H9 (cell line): ENCODE data around the gene MYMK. TPM values are rescaled to one million over a fixed set of nuclear protein-coding genes. Genes with fewer than 3 reads are reported as not detected.

Source experiments
- DNase-seq: peaks from one replicate; pipeline ENCODE4 v3.0.0-alpha.2; 2017
- H2AFZ ChIP-seq: one replicate; pipeline ENCODE4 v1.6.1; 2013; ENCODE audit warnings: mild to moderate bottlenecking, low read length, control low read depth, moderate library complexity
- H2AK5ac ChIP-seq: 2 replicates; pipeline ENCODE4 v1.6.1; 2013; ENCODE audit warnings: low read length, control low read depth, mixed read lengths; ENCODE audit not compliant: insufficient read length
- H2BK120ac ChIP-seq: one replicate; pipeline ENCODE4 v1.6.1; 2013; ENCODE audit warnings: low read depth, mild to moderate bottlenecking, low read length, control low read depth, inconsistent platforms; ENCODE audit not compliant: poor library complexity, severe bottlenecking
- H2BK12ac ChIP-seq: 2 replicates; pipeline ENCODE4 v1.6.1; 2013; ENCODE audit warnings: low read length, control low read depth, mixed read lengths, low read depth; ENCODE audit not compliant: insufficient read length
- H2BK15ac ChIP-seq: 2 replicates; pipeline ENCODE4 v1.6.1; 2013; ENCODE audit warnings: low read depth, low read length, control low read depth
- H2BK20ac ChIP-seq: one replicate; pipeline ENCODE4 v1.6.1; 2013; ENCODE audit warnings: low read depth, mild to moderate bottlenecking, low read length, control low read depth, inconsistent platforms; ENCODE audit not compliant: poor library complexity, severe bottlenecking
- H2BK5ac ChIP-seq: 2 replicates; pipeline ENCODE4 v1.6.1; 2013; ENCODE audit warnings: low read length, control low read depth, mixed read lengths; ENCODE audit not compliant: insufficient read length
- H3K14ac ChIP-seq: 2 replicates; pipeline ENCODE4 v1.6.1; 2013; ENCODE audit warnings: low read length, control low read depth; ENCODE audit not compliant: insufficient read depth
- H3K18ac ChIP-seq: 2 replicates; pipeline ENCODE4 v1.6.1; 2013; ENCODE audit warnings: low read depth, mild to moderate bottlenecking, mixed read lengths, low read length, control low read depth; ENCODE audit not compliant: insufficient read length
- H3K23ac ChIP-seq: 2 replicates; pipeline ENCODE4 v1.6.1; 2013; ENCODE audit warnings: low read length, control low read depth, mixed read lengths, low read depth; ENCODE audit not compliant: insufficient read length
- H3K23me2 ChIP-seq: 2 replicates; pipeline ENCODE4 v1.6.1; 2013; ENCODE audit warnings: low read depth, mild to moderate bottlenecking, mixed read lengths, low read length, control low read depth; ENCODE audit not compliant: insufficient read length, poor library complexity, severe bottlenecking
- H3K27ac ChIP-seq: 2 replicates; pipeline ENCODE4 v1.5.1; 2013; ENCODE audit warnings: low read length, control low read depth, mixed read lengths, low read depth; ENCODE audit not compliant: insufficient read length
- H3K27me3 ChIP-seq: 2 replicates; pipeline ENCODE4 v1.6.1; 2013; ENCODE audit warnings: low read length, control low read depth, inconsistent platforms; ENCODE audit not compliant: insufficient read depth
- H3K4ac ChIP-seq: 2 replicates; pipeline ENCODE4 v1.6.1; 2013; ENCODE audit warnings: low read depth, mild to moderate bottlenecking, control low read depth, inconsistent platforms, low read length, moderate library complexity
- H3K4me1 ChIP-seq: 2 replicates; pipeline ENCODE4 v1.6.1; 2013; ENCODE audit warnings: low read length, control low read depth, inconsistent platforms; ENCODE audit not compliant: insufficient read depth
- H3K4me2 ChIP-seq: 2 replicates; pipeline ENCODE4 v1.6.1; 2013; ENCODE audit warnings: low read length, control low read depth, mixed read lengths; ENCODE audit not compliant: insufficient read length, insufficient read depth
- H3K56ac ChIP-seq: 2 replicates; pipeline ENCODE4 v1.6.1; 2013; ENCODE audit warnings: low read depth, mild to moderate bottlenecking, mixed read lengths, low read length, control low read depth; ENCODE audit not compliant: insufficient read length
- H3K79me1 ChIP-seq: 2 replicates; pipeline ENCODE4 v1.6.1; 2013; ENCODE audit warnings: low read depth, mild to moderate bottlenecking, moderate library complexity, low read length, control low read depth, inconsistent platforms; ENCODE audit not compliant: insufficient read depth, poor library complexity, severe bottlenecking
- H3K79me2 ChIP-seq: 2 replicates; pipeline ENCODE4 v1.6.1; 2013; ENCODE audit warnings: low read length, control low read depth, inconsistent platforms; ENCODE audit not compliant: insufficient read depth
- H3K9ac ChIP-seq: 2 replicates; pipeline ENCODE4 v1.6.1; 2013; ENCODE audit warnings: low read length, control low read depth, mixed read lengths; ENCODE audit not compliant: insufficient read length; ENCODE audit errors: extremely low read depth
- H3K9me3 ChIP-seq: one replicate; pipeline ENCODE4 v1.6.1; 2013; ENCODE audit warnings: low read depth, low read length, inconsistent platforms; ENCODE audit not compliant: control insufficient read depth
- H3T11ph ChIP-seq: one replicate; pipeline ENCODE4 v1.6.1; 2013; ENCODE audit warnings: mild to moderate bottlenecking, low read length, control low read depth, inconsistent platforms
- H4K20me1 ChIP-seq: one replicate; pipeline ENCODE4 v1.6.1; 2013; ENCODE audit not compliant: control insufficient read depth, insufficient read length, insufficient read depth
- H4K5ac ChIP-seq: 2 replicates; pipeline ENCODE4 v1.6.1; 2013; ENCODE audit warnings: low read depth, mild to moderate bottlenecking, mixed read lengths, low read length, control low read depth; ENCODE audit not compliant: insufficient read length
- H4K8ac ChIP-seq: replicated peaks from 2 replicates; pipeline ENCODE4 v1.6.1; 2013; ENCODE audit warnings: low read length, control low read depth, mixed read lengths, low read depth; ENCODE audit not compliant: insufficient read length
- H4K91ac ChIP-seq: 2 replicates; pipeline ENCODE4 v1.6.1; 2013; ENCODE audit warnings: low read depth, mild to moderate bottlenecking, moderate library complexity, mixed read lengths, low read length, control low read depth; ENCODE audit not compliant: insufficient read length
- H3K27ac Mint-ChIP-seq, 3 experiments: 2 replicates in 2 of 3; 3 replicates in 1 of 3; pipeline ENCODE4 v1.8.0; 2020 to 2021; ENCODE audit warnings: mixed read lengths in 3 of 3, mild to moderate bottlenecking in 1 of 3, moderate library complexity in 1 of 3
- H3K27me3 Mint-ChIP-seq: 2 replicates; pipeline ENCODE4 v1.8.0; 2021; ENCODE audit warnings: low read depth, mild to moderate bottlenecking, moderate library complexity, mixed read lengths
- H3K36me3 Mint-ChIP-seq, 3 experiments: 2 replicates in 2 of 3; 3 replicates in 1 of 3; pipeline ENCODE4 v1.8.0; 2020 to 2021; ENCODE audit warnings: low read depth in 3 of 3, mixed read lengths in 3 of 3; ENCODE audit not compliant: insufficient read depth in 1 of 3
- H3K4me1 Mint-ChIP-seq, 2 experiments: 2 replicates each; pipeline ENCODE4 v1.8.0; 2020; ENCODE audit warnings: mixed read lengths in 2 of 2
- H3K4me3 Mint-ChIP-seq, 2 experiments: 2 replicates in 1 of 2; 3 replicates in 1 of 2; pipeline ENCODE4 v1.8.0; 2020 to 2021; ENCODE audit warnings: mild to moderate bottlenecking in 2 of 2, mixed read lengths in 2 of 2, moderate library complexity in 1 of 2
- H3K9me3 Mint-ChIP-seq, 2 experiments: 2 replicates in 1 of 2; 3 replicates in 1 of 2; pipeline ENCODE4 v1.8.0; 2020; ENCODE audit warnings: mild to moderate bottlenecking in 2 of 2, mixed read lengths in 2 of 2, moderate library complexity in 1 of 2
- CTCF ChIP-seq: fragments of 200-600 bp; sonication (generic); conservative IDR thresholded peaks from 3 replicates; pipeline ENCODE4 v1.8.0; 2021; ENCODE audit warnings: antibody characterized with exemption, mild to moderate bottlenecking
- WGBS: extraction: QIAGEN DNeasy Blood & Tissue Kit; methylation state at CpG from one replicate; pipeline ENCODE4 v1.1.7; 2013; ENCODE audit warnings: missing lambda C conversion rate, low lambda C conversion rate, mixed read lengths; ENCODE audit not compliant: insufficient read length; ENCODE audit errors: extremely low coverage; 5-methylcytosine and 5-hydroxymethylcytosine counted together
- total RNA-seq: library from RNA; stranded (reverse); gene quantifications from 2 replicates; pipeline ENCODE4 v1.2.1, GENCODE V29; 2021

The MYMK gene
- total RNA-seq, 1 experiment from 2014 or later: not detected

- H3K4me1 Mint-ChIP-seq: peaks cover 24 to 26% of the 10 kb centered on the region in 2 experiments
These were observed 29.4 kb upstream of the MYMK start for GRCh38 chr9:133553973-133554713.

More at GRCh38 chr9:133553973-133554713, 29.4 kb upstream of the MYMK start:
- Histone ChIP-seq H3K56ac (no peak overlapping the region), H3K4ac (no peak overlapping the region), H2AFZ (no peak overlapping the region), H3K27me3 (no peaks in the 10 kb centered on the region), H2BK20ac (no peak overlapping the region), H3K9me3 (no peaks in the 10 kb centered on the region), H2BK120ac (no peak overlapping the region), H4K5ac (no peak overlapping the region), H3K4me1 (peaks cover 2% of the 10 kb centered on the region; the same call in 1 of the 2 replicates), H3T11ph (no peak overlapping the region), H3K23ac (no peak overlapping the region), H3K23me2 (no peaks in the 10 kb centered on the region), H3K14ac (no peak overlapping the region; the same call in 1 of the 2 replicates), H3K18ac (no peak overlapping the region), H4K91ac (no peak overlapping the region), H2AK5ac (no peak overlapping the region), H3K79me1 (no peaks in the 10 kb centered on the region), H3K9ac (no peak overlapping the region), H2BK12ac (no peak overlapping the region), H2BK15ac (no peak overlapping the region), H3K4me2 (no peak overlapping the region), H4K8ac (no peak overlapping the region), H3K27ac (no peak overlapping the region), H4K20me1 (no peaks in the 10 kb centered on the region), H2BK5ac (no peak overlapping the region), H3K79me2 (no peaks in the 10 kb centered on the region)
- Mint-ChIP-seq H3K27ac (no peak overlapping the region), H3K27me3 (peaks cover 3% of the 10 kb centered on the region), H3K4me3 (no peak overlapping the region), H3K9me3 (no peaks in the 10 kb centered on the region; a peak in 1 of 5 replicates), H3K36me3 (no peaks in the 10 kb centered on the region; a peak in 1 of 7 replicates)
- WGBS: no CpG with 5 or more reads among the region's 31 CpGs
- peak; percentile 23; the same call in 1 of the 3 replicates for TF ChIP-seq CTCF
- DNase-seq: peak; percentile 64
